Liver (tissue), 9 donors: ENCODE measurements around the gene LTO1. TPM values are rescaled to one million over a fixed set of nuclear protein-coding genes. Genes with fewer than 3 reads are reported as not detected.

Source experiments
- DNase-seq: peaks from one replicate; pipeline ENCODE4 v3.0.0-alpha.2; 2017; ENCODE audit warnings: low spot score
- H3K27ac ChIP-seq, 2 donors: one replicate each; pipeline ENCODE4 v1.7.0; 2013; ENCODE audit warnings: inconsistent platforms in 2 of 2, low read length in 2 of 2, control low read depth in 1 of 2, low read depth in 1 of 2, mild to moderate bottlenecking in 1 of 2
- H3K27me3 ChIP-seq, 4 donors: one replicate each; pipeline versions ENCODE4 v1.6.1 to v1.7.0; 2013; ENCODE audit warnings: low read length in 3 of 4, inconsistent platforms in 1 of 4, mild to moderate bottlenecking in 1 of 4, moderate library complexity in 1 of 4; ENCODE audit not compliant: control insufficient read depth in 4 of 4, insufficient read depth in 4 of 4
- H3K36me3 ChIP-seq, 4 donors: one replicate each; pipeline versions ENCODE4 v1.6.1 to v1.7.0; 2013; ENCODE audit warnings: low read length in 3 of 4, mild to moderate bottlenecking in 3 of 4, low read depth in 1 of 4, moderate library complexity in 1 of 4; ENCODE audit not compliant: control insufficient read depth in 4 of 4, insufficient read depth in 3 of 4
- H3K4me1 ChIP-seq, 4 donors: one replicate each; pipeline versions ENCODE4 v1.6.1 to v1.7.0; 2013; ENCODE audit warnings: low read length in 3 of 4, mild to moderate bottlenecking in 3 of 4, moderate library complexity in 1 of 4; ENCODE audit not compliant: control insufficient read depth in 4 of 4, insufficient read depth in 4 of 4
- H3K4me3 ChIP-seq, 3 donors: one replicate each; pipeline versions ENCODE4 v1.6.1 to v1.7.0; 2013; ENCODE audit warnings: low read length in 3 of 3, control low read depth in 1 of 3, low read depth in 1 of 3, mild to moderate bottlenecking in 1 of 3
- H3K9ac ChIP-seq, 2 donors: one replicate each; pipeline ENCODE4 v1.7.0; 2013; ENCODE audit warnings: low read length in 2 of 2, mild to moderate bottlenecking in 2 of 2, moderate library complexity in 2 of 2, control low read depth in 1 of 2, low read depth in 1 of 2
- H3K9me3 ChIP-seq, 4 donors: one replicate each; pipeline versions ENCODE4 v1.6.1 to v1.7.0; 2013; ENCODE audit warnings: low read length in 3 of 4; ENCODE audit not compliant: control insufficient read depth in 4 of 4
- EGR1 ChIP-seq, 2 donors: IDR thresholded peaks; 2 replicates each; pipeline ENCODE4 v1.6.1; 2016 to 2018; ENCODE audit warnings: antibody characterized with exemption in 2 of 2, low read depth in 2 of 2
- FOXA1 ChIP-seq: IDR thresholded peaks from 2 replicates; pipeline ENCODE4 v1.6.1; 2016; ENCODE audit warnings: antibody characterized with exemption
- FOXA2 ChIP-seq: IDR thresholded peaks from 2 replicates; pipeline ENCODE4 v1.6.1; 2016; ENCODE audit warnings: antibody characterized with exemption
- GABPA ChIP-seq, 2 donors: IDR thresholded peaks in 1 of 2; conservative IDR thresholded peaks in 1 of 2; 2 replicates each; pipeline ENCODE4 v1.6.1; 2016; ENCODE audit warnings: antibody characterized with exemption in 2 of 2, mild to moderate bottlenecking in 1 of 2, moderate library complexity in 1 of 2
- HNF4A ChIP-seq, 2 donors: conservative IDR thresholded peaks; 2 replicates each; pipeline ENCODE4 v1.6.1; 2016; ENCODE audit warnings: antibody characterized with exemption in 2 of 2, mild to moderate bottlenecking in 2 of 2
- HNF4G ChIP-seq: IDR thresholded peaks from 2 replicates; pipeline ENCODE4 v1.6.1; 2016; ENCODE audit warnings: antibody characterized with exemption
- JUND ChIP-seq, 2 donors: IDR thresholded peaks; 2 replicates each; pipeline ENCODE4 v1.6.1; 2016; ENCODE audit warnings: antibody characterized with exemption in 2 of 2
- NR2F2 ChIP-seq: IDR thresholded peaks from 2 replicates; pipeline ENCODE4 v1.6.1; 2016; ENCODE audit warnings: antibody characterized with exemption
- RAD21 ChIP-seq, 2 donors: IDR thresholded peaks; 2 replicates each; pipeline ENCODE4 v1.6.1; 2016; ENCODE audit warnings: antibody characterized with exemption in 2 of 2, mild to moderate bottlenecking in 2 of 2
- RXRA ChIP-seq, 2 donors: IDR thresholded peaks; 2 replicates each; pipeline ENCODE4 v1.6.1; 2017 to 2018; ENCODE audit warnings: antibody characterized with exemption in 2 of 2, mild to moderate bottlenecking in 1 of 2
- SP1 ChIP-seq: IDR thresholded peaks from 2 replicates; pipeline ENCODE4 v1.6.1; 2018; ENCODE audit warnings: antibody characterized with exemption, mild to moderate bottlenecking
- TAF1 ChIP-seq: conservative IDR thresholded peaks from 2 replicates; pipeline ENCODE4 v1.6.1; 2016; ENCODE audit warnings: antibody characterized with exemption, mild to moderate bottlenecking
- WGBS: extraction: QIAGEN DNeasy Blood & Tissue Kit; methylation state at CpG from one replicate; pipeline ENCODE4 v1.1.7; 2013; 5-methylcytosine and 5-hydroxymethylcytosine counted together
- polyA plus RNA-seq, 2 donors: library from polyadenylated mRNA; stranded (reverse) in 1 of 2; unstranded in 1 of 2; fragments of 200-250 nt in 1 of 2; fragments of >200 nt in 1 of 2; fragmentation: Nextera tagmentation in 1 of 2; extraction: Ambion mirVana in 1 of 2; gene quantifications; one replicate each; pipeline versions ENCODE4 v1.2.1 to v1.2.3, GENCODE V29; 2013 to 2015
- total RNA-seq, 2 donors: library from RNA; depleted of rRNA; stranded (reverse); fragments of >200 nt; gene quantifications; one replicate each; pipeline ENCODE4 v1.2.3, GENCODE V29; 2014
- TF ChIP-seq, protein P1 (sequence below): IDR thresholded peaks from 2 replicates; pipeline ENCODE4 v1.6.1; 2016; ENCODE audit warnings: antibody characterized with exemption
- TF ChIP-seq, protein P2 (sequence below): IDR thresholded peaks from 2 replicates; pipeline ENCODE4 v1.6.1; 2016; ENCODE audit warnings: antibody characterized with exemption
- TF ChIP-seq, protein P3 (sequence below): fragments of 150-350 bp; IDR thresholded peaks from 2 replicates; pipeline ENCODE4 v1.5.1; 2017; ENCODE audit warnings: improper control_type of control experiment, low read depth, low read length; ENCODE audit not compliant: missing input control
- TF ChIP-seq, protein P4 (sequence below): IDR thresholded peaks from 2 replicates; pipeline ENCODE4 v1.6.1; 2016; ENCODE audit warnings: antibody characterized with exemption, mild to moderate bottlenecking
- TF ChIP-seq, protein P5 (sequence below): IDR thresholded peaks from 2 replicates; pipeline ENCODE4 v1.6.1; 2016; ENCODE audit warnings: antibody characterized with exemption
- donor health status: healthy.
- donor health status: healthy.
- donor health status: healthy.
- donor health status: healthy.
- donor health status: healthy.

Gene LTO1
- total and polyA plus RNA-seq, 4 donors = 4.9 to 12.3 (median 7.3) TPM

DNA sequence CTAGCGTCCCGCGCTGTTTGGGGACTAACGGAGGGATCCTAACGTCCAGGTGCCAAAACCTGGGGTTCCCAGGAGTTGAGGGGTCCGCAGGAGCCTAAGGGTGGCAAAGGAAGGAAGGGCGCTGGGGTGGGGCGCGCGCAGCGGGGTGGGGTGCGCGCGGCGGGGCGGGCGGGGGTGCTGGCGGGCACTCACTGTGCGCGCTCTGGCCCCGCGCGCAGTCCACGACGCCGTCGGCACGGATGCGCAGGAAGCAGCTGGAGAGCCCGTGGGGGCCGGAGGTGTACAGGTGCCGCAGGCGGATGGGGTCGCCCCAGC lies 28.3 kb upstream of the LTO1 start:
- H3K27me3 ChIP-seq = peaks cover 0 to 16% (median 3%) of the 10 kb centered on the region in 4 donors

DNA sequence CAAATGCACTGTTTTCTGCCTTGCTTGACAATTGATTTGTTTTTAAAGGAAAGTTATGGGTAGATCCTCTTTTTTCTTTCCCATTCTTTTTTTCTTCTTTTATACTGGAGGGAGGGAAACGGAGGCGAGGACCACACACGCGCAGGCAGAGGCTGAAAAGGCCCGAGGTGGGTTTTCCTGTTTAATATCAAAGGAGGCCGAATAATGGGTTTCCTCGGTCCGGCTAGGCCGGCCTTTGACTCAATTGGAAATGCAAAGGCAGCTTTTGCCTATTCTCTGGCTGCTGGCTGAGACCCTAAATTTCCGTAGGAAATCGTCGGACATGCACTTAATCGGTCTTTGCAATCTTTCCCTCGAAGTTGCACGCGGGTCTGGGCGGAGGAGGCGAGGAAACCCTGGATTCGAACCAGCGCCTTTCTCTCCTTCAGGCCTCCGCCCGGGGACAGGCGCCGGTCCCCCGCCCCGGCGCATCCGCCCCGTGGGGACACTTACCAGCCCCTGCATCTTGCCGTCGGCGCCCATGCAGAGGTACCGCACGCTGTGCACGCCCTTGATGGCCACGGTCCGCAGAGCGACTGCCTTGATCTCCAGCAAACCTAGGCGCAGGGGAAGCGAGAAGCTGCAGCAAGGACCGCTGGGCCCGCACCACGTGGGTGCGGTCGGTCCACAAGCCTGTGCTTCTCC lies 27.8 kb upstream of the LTO1 start:
- Histone ChIP-seq H3K9ac (no peak overlapping the region), H3K27me3 (peaks cover 0 to 16% (median 3%) of the 10 kb centered on the region in 4 donors), H3K4me3 (no peak overlapping the region), H3K27ac (no peak overlapping the region), H3K9me3 (no peaks in the 10 kb centered on the region), H3K36me3 (no peaks in the 10 kb centered on the region), H3K4me1 (peaks cover 4 to 24% (median 13%) of the 10 kb centered on the region in 4 donors)
- DNase-seq = no peak
- no peak for TF ChIP-seq NR2F2
- TF ChIP-seq GABPA (IDR thresholded peaks at IDR 0.05 in 1 of 2, conservative IDR thresholded peaks at IDR 0.05 in 1 of 2) = no peak
- TF ChIP-seq HNF4A (conservative IDR thresholded peaks at IDR 0.05) = no peak
- TF ChIP-seq, protein P1, sequence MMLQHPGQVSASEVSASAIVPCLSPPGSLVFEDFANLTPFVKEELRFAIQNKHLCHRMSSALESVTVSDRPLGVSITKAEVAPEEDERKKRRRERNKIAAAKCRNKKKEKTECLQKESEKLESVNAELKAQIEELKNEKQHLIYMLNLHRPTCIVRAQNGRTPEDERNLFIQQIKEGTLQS = no peak
- no peak for TF ChIP-seq FOXA2
- TF ChIP-seq SP1 = no peak
- TF ChIP-seq, protein P2, sequence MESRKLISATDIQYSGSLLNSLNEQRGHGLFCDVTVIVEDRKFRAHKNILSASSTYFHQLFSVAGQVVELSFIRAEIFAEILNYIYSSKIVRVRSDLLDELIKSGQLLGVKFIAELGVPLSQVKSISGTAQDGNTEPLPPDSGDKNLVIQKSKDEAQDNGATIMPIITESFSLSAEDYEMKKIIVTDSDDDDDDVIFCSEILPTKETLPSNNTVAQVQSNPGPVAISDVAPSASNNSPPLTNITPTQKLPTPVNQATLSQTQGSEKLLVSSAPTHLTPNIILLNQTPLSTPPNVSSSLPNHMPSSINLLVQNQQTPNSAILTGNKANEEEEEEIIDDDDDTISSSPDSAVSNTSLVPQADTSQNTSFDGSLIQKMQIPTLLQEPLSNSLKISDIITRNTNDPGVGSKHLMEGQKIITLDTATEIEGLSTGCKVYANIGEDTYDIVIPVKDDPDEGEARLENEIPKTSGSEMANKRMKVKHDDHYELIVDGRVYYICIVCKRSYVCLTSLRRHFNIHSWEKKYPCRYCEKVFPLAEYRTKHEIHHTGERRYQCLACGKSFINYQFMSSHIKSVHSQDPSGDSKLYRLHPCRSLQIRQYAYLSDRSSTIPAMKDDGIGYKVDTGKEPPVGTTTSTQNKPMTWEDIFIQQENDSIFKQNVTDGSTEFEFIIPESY = no peak
- no peak for TF ChIP-seq RAD21 (IDR thresholded peaks at IDR 0.05)
- no peak for TF ChIP-seq JUND (IDR thresholded peaks at IDR 0.05)
- no peak for TF ChIP-seq HNF4G
- TF ChIP-seq, protein P3, sequence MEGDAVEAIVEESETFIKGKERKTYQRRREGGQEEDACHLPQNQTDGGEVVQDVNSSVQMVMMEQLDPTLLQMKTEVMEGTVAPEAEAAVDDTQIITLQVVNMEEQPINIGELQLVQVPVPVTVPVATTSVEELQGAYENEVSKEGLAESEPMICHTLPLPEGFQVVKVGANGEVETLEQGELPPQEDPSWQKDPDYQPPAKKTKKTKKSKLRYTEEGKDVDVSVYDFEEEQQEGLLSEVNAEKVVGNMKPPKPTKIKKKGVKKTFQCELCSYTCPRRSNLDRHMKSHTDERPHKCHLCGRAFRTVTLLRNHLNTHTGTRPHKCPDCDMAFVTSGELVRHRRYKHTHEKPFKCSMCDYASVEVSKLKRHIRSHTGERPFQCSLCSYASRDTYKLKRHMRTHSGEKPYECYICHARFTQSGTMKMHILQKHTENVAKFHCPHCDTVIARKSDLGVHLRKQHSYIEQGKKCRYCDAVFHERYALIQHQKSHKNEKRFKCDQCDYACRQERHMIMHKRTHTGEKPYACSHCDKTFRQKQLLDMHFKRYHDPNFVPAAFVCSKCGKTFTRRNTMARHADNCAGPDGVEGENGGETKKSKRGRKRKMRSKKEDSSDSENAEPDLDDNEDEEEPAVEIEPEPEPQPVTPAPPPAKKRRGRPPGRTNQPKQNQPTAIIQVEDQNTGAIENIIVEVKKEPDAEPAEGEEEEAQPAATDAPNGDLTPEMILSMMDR = no peak
- no peak for TF ChIP-seq RXRA (IDR thresholded peaks at IDR 0.05)
- TF ChIP-seq EGR1 (IDR thresholded peaks at IDR 0.05; ENCODE audit: low read depth in 2 of 2) = no peak
- 15% methylated on average over 45 of the region's 45 CpGs for WGBS

More for the DNA sequence above, 28.3 kb upstream of the LTO1 start:
- no peak for TF ChIP-seq FOXA2
- TF ChIP-seq HNF4G = no peak
- no peak for TF ChIP-seq HNF4A (conservative IDR thresholded peaks at IDR 0.05)
- TF ChIP-seq NR2F2 = no peak
- TF ChIP-seq SP1 = no peak
- TF ChIP-seq TAF1 = no peak
- TF ChIP-seq, protein P3 = no peak
- TF ChIP-seq EGR1 (IDR thresholded peaks at IDR 0.05; ENCODE audit: low read depth in 2 of 2) = no peak
- TF ChIP-seq, protein P4, sequence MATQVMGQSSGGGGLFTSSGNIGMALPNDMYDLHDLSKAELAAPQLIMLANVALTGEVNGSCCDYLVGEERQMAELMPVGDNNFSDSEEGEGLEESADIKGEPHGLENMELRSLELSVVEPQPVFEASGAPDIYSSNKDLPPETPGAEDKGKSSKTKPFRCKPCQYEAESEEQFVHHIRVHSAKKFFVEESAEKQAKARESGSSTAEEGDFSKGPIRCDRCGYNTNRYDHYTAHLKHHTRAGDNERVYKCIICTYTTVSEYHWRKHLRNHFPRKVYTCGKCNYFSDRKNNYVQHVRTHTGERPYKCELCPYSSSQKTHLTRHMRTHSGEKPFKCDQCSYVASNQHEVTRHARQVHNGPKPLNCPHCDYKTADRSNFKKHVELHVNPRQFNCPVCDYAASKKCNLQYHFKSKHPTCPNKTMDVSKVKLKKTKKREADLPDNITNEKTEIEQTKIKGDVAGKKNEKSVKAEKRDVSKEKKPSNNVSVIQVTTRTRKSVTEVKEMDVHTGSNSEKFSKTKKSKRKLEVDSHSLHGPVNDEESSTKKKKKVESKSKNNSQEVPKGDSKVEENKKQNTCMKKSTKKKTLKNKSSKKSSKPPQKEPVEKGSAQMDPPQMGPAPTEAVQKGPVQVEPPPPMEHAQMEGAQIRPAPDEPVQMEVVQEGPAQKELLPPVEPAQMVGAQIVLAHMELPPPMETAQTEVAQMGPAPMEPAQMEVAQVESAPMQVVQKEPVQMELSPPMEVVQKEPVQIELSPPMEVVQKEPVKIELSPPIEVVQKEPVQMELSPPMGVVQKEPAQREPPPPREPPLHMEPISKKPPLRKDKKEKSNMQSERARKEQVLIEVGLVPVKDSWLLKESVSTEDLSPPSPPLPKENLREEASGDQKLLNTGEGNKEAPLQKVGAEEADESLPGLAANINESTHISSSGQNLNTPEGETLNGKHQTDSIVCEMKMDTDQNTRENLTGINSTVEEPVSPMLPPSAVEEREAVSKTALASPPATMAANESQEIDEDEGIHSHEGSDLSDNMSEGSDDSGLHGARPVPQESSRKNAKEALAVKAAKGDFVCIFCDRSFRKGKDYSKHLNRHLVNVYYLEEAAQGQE = no peak
- TF ChIP-seq, protein P1 = no peak
- TF ChIP-seq GABPA (IDR thresholded peaks at IDR 0.05 in 1 of 2, conservative IDR thresholded peaks at IDR 0.05 in 1 of 2) = no peak
- no peak for TF ChIP-seq JUND (IDR thresholded peaks at IDR 0.05)
- no peak for TF ChIP-seq FOXA1
- TF ChIP-seq, protein P5, sequence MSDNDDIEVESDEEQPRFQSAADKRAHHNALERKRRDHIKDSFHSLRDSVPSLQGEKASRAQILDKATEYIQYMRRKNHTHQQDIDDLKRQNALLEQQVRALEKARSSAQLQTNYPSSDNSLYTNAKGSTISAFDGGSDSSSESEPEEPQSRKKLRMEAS = no peak
- WGBS = 6% methylated on average over 34 of the region's 34 CpGs
- Histone ChIP-seq H3K4me3 (no peak overlapping the region), H3K9me3 (no peaks in the 10 kb centered on the region), H3K4me1 (peaks cover 4 to 24% (median 13%) of the 10 kb centered on the region in 4 donors), H3K27ac (no peak overlapping the region), H3K36me3 (no peaks in the 10 kb centered on the region), H3K9ac (no peak overlapping the region)
- no peak for DNase-seq
